HL-60 (cell line): ENCODE measurements around the gene SLC25A41.

ENCODE experiments used
- GABPA ChIP-seq: IDR thresholded peaks from 2 replicates; pipeline ENCODE4 v1.6.1; 2012; ENCODE audit warnings: low read depth
- POLR2AphosphoS5 ChIP-seq: IDR thresholded peaks from 2 replicates; pipeline ENCODE4 v1.6.1; 2012; ENCODE audit warnings: low read depth
- REST ChIP-seq: IDR thresholded peaks from 2 replicates; pipeline ENCODE4 v1.6.1; 2012; ENCODE audit warnings: low read depth; ENCODE audit not compliant: insufficient replicate concordance
- SPI1 ChIP-seq: IDR thresholded peaks from 2 replicates; pipeline ENCODE4 v1.6.1; 2012; ENCODE audit warnings: low read depth, mild to moderate bottlenecking, borderline replicate concordance
- TF ChIP-seq, protein P1 (sequence below): IDR thresholded peaks from one replicate; pipeline ENCODE4 v1.5.1; 2011; ENCODE audit warnings: low read length, control low read depth, inconsistent platforms; ENCODE audit not compliant: insufficient read depth

- TF ChIP-seq, protein P1, sequence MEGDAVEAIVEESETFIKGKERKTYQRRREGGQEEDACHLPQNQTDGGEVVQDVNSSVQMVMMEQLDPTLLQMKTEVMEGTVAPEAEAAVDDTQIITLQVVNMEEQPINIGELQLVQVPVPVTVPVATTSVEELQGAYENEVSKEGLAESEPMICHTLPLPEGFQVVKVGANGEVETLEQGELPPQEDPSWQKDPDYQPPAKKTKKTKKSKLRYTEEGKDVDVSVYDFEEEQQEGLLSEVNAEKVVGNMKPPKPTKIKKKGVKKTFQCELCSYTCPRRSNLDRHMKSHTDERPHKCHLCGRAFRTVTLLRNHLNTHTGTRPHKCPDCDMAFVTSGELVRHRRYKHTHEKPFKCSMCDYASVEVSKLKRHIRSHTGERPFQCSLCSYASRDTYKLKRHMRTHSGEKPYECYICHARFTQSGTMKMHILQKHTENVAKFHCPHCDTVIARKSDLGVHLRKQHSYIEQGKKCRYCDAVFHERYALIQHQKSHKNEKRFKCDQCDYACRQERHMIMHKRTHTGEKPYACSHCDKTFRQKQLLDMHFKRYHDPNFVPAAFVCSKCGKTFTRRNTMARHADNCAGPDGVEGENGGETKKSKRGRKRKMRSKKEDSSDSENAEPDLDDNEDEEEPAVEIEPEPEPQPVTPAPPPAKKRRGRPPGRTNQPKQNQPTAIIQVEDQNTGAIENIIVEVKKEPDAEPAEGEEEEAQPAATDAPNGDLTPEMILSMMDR, result no peak
- TF ChIP-seq SPI1 (no peak), POLR2AphosphoS5 (no peak), REST (no peak), GABPA (no peak)
Observed at GRCh38 chr19:6396305-6396704, 37.3 kb downstream of the SLC25A41 start.
